Breast epithelium (tissue), 3 donors: Measurements from ENCODE around the gene JMJD1C.

Experiments used
- CTCF ChIP-seq, 3 donors: fragments of 450-650 bp; IDR thresholded peaks; one replicate each; pipeline ENCODE4 v1.5.1; 2016 to 2017; ENCODE audit warnings: antibody characterized with exemption in 3 of 3, mild to moderate bottlenecking in 3 of 3, moderate library complexity in 3 of 3
- POLR2A ChIP-seq: fragments of 450-650 bp; IDR thresholded peaks from one replicate; pipeline ENCODE4 v1.6.1; 2016; ENCODE audit warnings: antibody characterized with exemption, mild to moderate bottlenecking, moderate library complexity
- POLR2AphosphoS5 ChIP-seq, 3 donors: sonication (generic); formaldehyde crosslinking; IDR thresholded peaks; one replicate each; pipeline ENCODE4 v1.6.1; 2017; ENCODE audit warnings: antibody characterized with exemption in 3 of 3

GRCh38 chr10:63373176-63373575 lies 92.6 kb downstream of the JMJD1C start:
- TF ChIP-seq POLR2AphosphoS5 (IDR thresholded peaks at IDR 0.05): no peak
- TF ChIP-seq CTCF (IDR thresholded peaks at IDR 0.05): no peak
- no peak for TF ChIP-seq POLR2A
